ENCODE data around the gene SPATA2L. TPM values are rescaled to one million over a fixed set of nuclear protein-coding genes. Genes with fewer than 3 reads are reported as not detected.

Gene SPATA2L
- total RNA-seq, 1 donor: 14.8 TPM

GRCh38 chr16:89720813-89721545, 19.5 kb upstream of the SPATA2L start, which contains the start of the genes VPS9D1 and ZNF276:
Gene VPS9D1, minus strand, starts transcription at chr16:89720898. Its CDS starts 37 bp downstream, at chr16:89720861.
Gene ZNF276, plus strand, starts transcription at chr16:89721537. Its CDS starts 104 bp downstream, at chr16:89721641.
- peaks cover 32% of the 10 kb centered on the region for H4K20me1 ChIP-seq (ENCODE audit: insufficient read depth, low read length)
- peaks cover 26% of the 10 kb centered on the region for H3K4me1 ChIP-seq (ENCODE audit: insufficient read depth, low read length)
- peak; percentile 97 for DNase-seq (ENCODE audit: insufficient read length, low spot score, missing footprints)
- H3K79me2 ChIP-seq (ENCODE audit: insufficient read depth, low read length): peaks cover 60% of the 10 kb centered on the region
- peaks cover 31% of the 10 kb centered on the region for H3K36me3 ChIP-seq (ENCODE audit: insufficient read depth, low read length)
- peak within 1 kb of the TSS; percentile 88 for H3K4me3 ChIP-seq (ENCODE audit: insufficient read depth, low read length)
- TF ChIP-seq CTCF (IDR thresholded peaks at IDR 0.05; ENCODE audit: extremely low read depth, low read depth, low read length): no peak
- H2AFZ ChIP-seq (ENCODE audit: low read length): peak within 1 kb of the TSS; percentile 18
- no peaks in the 10 kb centered on the region for H3K27me3 ChIP-seq (ENCODE audit: insufficient read depth, low read length)
- H3K4me2 ChIP-seq (ENCODE audit: insufficient read depth, low read length): peak within 1 kb of the TSS; percentile 94
- H3K27ac ChIP-seq (ENCODE audit: low read depth, low read length): peak within 1 kb of the TSS; percentile 91
- no peaks in the 10 kb centered on the region for H3K9me3 ChIP-seq (ENCODE audit: low read depth, low read length)

GRCh38 chr16:89720551-89720812, 19.0 kb upstream of the SPATA2L start:
- DNase-seq (ENCODE audit: insufficient read length, low spot score, missing footprints): no peak
- no peaks in the 10 kb centered on the region for H3K27me3 ChIP-seq (ENCODE audit: insufficient read depth, low read length)
- H3K4me1 ChIP-seq (ENCODE audit: insufficient read depth, low read length): peaks cover 26% of the 10 kb centered on the region
- H3K79me2 ChIP-seq (ENCODE audit: insufficient read depth, low read length): peaks cover 55% of the 10 kb centered on the region
- peak overlapping the region; percentile 88 for H3K4me3 ChIP-seq (ENCODE audit: insufficient read depth, low read length)
- peak overlapping the region; percentile 18 for H2AFZ ChIP-seq (ENCODE audit: low read length)
- peak overlapping the region; percentile 94 for H3K4me2 ChIP-seq (ENCODE audit: insufficient read depth, low read length)
- TF ChIP-seq CTCF (IDR thresholded peaks at IDR 0.05; ENCODE audit: extremely low read depth, low read depth, low read length): no peak
- H4K20me1 ChIP-seq (ENCODE audit: insufficient read depth, low read length): peaks cover 32% of the 10 kb centered on the region
- H3K36me3 ChIP-seq (ENCODE audit: insufficient read depth, low read length): peaks cover 26% of the 10 kb centered on the region
- peak overlapping the region; percentile 91 for H3K27ac ChIP-seq (ENCODE audit: low read depth, low read length)
- H3K9me3 ChIP-seq (ENCODE audit: low read depth, low read length): no peaks in the 10 kb centered on the region

GRCh38 chr16:89717688-89718505, 16.4 kb upstream of the SPATA2L start:
- H3K4me1 ChIP-seq (ENCODE audit: insufficient read depth, low read length): peaks cover 23% of the 10 kb centered on the region
- no peak for DNase-seq (ENCODE audit: insufficient read length, low spot score, missing footprints)
- H3K4me2 ChIP-seq (ENCODE audit: insufficient read depth, low read length): no peak overlapping the region
- peaks cover 31% of the 10 kb centered on the region for H3K79me2 ChIP-seq (ENCODE audit: insufficient read depth, low read length)
- peaks cover 12% of the 10 kb centered on the region for H4K20me1 ChIP-seq (ENCODE audit: insufficient read depth, low read length)
- peaks cover 10% of the 10 kb centered on the region for H3K36me3 ChIP-seq (ENCODE audit: insufficient read depth, low read length)
- H2AFZ ChIP-seq (ENCODE audit: low read length): no peak overlapping the region
- no peak for TF ChIP-seq CTCF (IDR thresholded peaks at IDR 0.05; ENCODE audit: extremely low read depth, low read depth, low read length)
- H3K4me3 ChIP-seq (ENCODE audit: insufficient read depth, low read length): no peak overlapping the region
- no peaks in the 10 kb centered on the region for H3K27me3 ChIP-seq (ENCODE audit: insufficient read depth, low read length)
- peak overlapping the region; percentile 23 for H3K27ac ChIP-seq (ENCODE audit: low read depth, low read length)
- H3K9me3 ChIP-seq (ENCODE audit: low read depth, low read length): no peaks in the 10 kb centered on the region
